ENCODE results near the gene ATG7.
"Not testable (repeated sequence)": the region's sequence is repeated elsewhere in the genome, so short reads cannot be mapped to it uniquely, and the experiment has no call there.

ATG7 gene

DNA sequence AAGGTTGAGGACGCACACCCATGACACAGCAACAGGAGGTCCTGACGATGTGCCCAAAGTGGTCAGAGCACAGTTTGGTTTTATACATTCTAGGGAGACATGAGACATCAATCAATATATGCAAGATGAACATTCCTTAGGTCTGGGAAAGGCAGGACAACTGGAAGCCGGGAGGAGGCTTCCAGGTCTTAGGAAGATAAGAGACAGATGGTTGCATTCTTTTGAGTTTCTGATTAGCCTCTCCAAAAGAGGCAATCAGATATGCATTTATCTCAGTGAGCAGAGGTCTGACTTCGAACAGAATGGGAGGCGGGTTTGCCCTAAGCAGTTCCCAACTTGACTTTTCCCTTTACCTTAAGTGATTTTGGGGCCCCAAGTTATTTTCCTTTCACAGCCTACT lies 16.7 kb upstream of the ATG7 start:
- not testable (repeated sequence) for DNase-seq

- DNase-seq: no peak
These were observed 13.2 kb upstream of the ATG7 start for GRCh38 chr3:11258958-11259357.

DNA sequence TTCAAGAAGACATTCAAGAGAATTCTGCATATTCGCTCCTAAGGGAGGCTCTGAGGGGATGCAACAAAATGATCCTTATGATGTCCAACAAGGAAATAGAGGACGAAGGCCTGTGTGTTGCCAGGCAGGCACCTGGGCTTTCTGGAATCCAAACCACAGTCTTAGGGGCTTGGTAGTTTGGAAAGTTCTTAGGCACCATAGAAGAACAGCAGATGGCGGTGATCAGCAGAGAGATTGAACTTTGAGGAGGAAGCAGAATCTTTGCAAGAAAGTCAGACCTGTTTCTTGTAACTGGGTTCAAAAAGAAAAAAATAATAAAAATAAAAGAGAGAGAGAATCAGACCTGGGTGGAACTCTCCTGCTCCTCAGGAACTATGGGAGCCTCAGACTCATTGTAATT lies 11.7 kb upstream of the ATG7 start:
- DNase-seq: no peak

DNA sequence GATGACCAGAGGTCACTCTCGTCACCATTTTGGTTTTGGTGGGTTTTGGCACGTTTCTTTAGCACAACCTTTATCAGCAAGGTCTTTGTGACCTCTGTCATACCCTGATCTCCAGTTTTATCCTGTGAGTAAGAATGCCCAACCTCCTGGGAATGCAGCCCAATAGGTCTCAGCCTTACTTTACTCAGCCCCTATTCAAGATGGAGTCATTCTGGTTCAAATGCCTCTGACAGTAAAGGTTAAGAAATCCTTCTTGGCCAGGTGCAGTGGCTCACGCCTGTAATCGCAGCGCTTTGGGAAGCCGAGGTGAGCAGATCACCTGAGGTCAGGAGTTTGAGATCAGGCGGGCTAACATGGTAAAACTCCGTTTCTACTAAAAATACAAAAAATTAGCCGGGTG lies 3.2 kb upstream of the ATG7 start:
- DNase-seq: no peak

GRCh38 chr3:11272906-11273574 lies 843 bp downstream of the ATG7 start:
- DNase-seq: no peak

GRCh38 chr3:11273891-11274291 lies 1.7 kb downstream of the ATG7 start:
- DNase-seq: peak; percentile 27

DNA sequence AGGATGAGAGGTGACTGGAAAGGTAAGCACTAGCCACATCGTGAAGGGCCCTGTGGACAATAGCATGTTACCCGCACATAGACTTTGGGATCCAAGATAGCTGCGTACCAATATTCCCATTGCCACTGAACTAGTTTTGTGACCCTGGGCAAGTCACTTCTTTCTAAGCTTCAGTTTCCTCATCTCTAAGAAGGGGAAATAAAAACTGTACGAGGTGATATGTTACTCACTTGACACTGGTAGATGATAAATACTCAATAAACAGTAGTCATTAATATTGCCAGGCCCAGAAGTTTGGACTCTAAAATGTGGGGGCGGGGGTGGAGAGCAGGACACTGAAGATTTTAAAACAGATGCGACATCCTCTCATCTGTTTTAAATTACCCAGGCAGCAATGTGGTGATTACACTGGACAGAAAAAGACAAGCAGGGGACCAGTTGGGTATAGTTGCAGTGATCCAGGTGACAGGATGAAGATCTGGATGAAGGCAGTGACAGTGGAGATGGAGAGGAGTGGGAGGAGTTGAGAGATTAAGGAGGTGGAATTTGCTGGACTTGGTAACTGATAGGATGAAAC lies 2.5 kb downstream of the ATG7 start:
- no peak for DNase-seq

DNA sequence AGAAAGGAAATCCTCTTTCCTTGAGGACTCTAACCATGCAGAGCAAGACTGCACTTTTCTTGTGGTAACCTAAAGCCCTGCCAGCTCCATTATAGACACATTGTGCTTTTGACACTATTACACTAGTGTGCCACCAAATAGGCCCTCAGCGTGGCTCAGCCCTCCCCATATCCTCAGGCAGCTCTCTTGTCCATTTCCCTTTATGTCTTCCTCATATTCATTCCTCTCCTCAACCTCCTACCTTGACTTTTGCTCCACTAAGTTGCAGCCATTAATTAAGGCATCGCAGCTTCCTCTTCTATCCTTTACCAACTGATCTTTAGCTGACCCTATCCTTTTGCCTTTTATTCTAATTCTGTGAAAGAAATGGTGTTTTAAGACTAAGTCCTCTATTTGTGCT lies 3.7 kb downstream of the ATG7 start:
- no peak for DNase-seq

DNA sequence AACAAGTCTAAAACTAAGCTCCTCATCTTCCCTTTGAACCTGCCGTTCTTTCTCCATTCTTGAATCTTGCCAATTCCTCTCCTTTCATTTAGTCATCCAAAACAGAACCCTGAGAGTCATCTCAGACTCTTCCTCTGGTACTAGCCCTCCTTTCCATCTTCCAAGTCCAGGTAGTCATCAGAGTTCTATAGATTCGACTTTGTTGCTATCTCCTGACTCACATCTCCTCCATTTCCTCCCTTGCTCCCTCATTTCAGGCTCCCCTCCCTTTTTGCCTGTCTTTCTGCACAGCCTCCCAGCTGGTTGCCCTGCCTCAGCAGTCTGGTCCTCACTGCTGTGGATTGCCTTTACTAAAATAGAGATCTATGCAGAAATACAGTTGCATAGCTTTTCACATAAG lies 4.7 kb downstream of the ATG7 start:
- DNase-seq: no peak

DNA sequence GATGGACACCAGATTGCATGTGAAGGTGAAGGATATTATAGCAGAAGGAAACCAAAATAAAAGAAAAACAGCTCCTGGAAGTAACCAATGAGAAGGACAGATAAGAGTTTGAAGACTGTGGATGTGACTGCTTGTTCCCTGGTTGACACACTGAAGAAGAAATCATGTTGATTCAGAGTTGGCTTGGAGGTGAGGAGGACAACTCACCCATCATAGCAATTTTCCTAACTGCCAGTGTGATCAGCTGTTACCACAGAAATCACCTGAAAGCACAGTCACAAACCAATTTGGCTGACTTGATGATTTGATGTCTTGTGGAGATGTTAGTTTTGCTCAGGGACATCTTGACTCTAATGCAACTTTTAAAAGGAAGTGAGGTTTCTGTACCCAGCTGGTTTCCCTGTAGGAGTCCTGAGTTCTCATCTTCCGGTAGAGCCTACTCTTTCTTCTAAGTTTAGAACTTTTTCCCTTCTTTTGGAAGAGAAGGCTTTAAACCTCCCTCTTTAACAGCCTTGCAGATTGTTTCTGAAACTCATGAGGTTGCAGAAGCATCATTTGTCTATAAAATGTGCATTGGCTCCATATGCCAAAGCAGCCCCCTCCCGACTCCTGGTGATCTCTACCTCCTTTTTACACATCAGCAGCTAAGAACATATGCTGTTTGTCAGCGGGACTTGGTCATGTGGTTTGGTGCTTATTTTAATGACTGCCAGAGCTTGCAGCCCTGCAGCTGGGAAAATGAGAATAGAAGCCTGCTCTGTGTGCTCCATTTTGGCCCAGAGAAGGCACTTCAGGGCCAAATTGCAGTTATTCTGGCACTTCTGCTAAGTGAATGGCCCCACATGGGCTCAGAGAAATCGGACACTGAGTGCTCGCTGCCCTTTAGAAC lies 10.3 kb downstream of the ATG7 start:
- DNase-seq: peak; percentile 85

DNA sequence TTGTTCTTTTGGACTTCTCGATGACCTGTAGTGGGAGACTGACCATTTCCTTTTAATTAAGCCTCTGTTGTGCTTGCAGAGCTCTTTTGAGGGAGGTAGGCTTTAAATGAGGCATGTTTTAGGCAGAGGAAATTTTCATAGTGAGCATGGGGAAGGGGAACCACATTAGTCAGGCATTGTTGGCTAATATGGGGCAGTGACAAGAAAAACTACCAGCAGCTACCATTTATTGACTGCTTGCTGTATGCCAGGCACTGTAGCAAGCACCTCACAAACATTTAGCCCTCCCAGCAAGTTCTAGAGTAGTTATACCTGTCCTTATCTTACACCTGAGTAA lies 10.9 kb downstream of the ATG7 start:
- DNase-seq: no peak

DNA sequence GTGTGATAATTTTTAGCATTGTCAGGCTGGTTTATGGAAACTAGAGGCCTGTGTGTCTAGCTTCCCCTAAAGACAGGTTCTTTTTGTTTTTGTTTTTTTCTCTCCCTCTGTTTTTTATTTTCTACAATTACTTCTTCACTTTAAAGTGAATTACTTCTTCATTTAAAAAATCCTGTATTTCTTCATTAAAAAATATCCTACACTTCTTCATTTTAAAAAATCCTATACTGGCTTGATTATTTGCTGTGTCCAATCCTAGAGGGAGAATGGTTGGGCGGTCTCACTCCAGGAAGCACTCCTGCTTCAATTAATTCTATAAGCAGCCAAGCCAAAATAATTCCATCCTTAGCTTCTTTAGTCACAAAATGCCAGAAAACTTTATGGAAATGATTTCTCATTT lies 11.8 kb downstream of the ATG7 start:
- DNase-seq: no peak

GRCh38 chr3:11285471-11285870 lies 13.3 kb downstream of the ATG7 start:
- no peak for DNase-seq

GRCh38 chr3:11287404-11287803 lies 15.2 kb downstream of the ATG7 start:
- no peak for DNase-seq

DNA sequence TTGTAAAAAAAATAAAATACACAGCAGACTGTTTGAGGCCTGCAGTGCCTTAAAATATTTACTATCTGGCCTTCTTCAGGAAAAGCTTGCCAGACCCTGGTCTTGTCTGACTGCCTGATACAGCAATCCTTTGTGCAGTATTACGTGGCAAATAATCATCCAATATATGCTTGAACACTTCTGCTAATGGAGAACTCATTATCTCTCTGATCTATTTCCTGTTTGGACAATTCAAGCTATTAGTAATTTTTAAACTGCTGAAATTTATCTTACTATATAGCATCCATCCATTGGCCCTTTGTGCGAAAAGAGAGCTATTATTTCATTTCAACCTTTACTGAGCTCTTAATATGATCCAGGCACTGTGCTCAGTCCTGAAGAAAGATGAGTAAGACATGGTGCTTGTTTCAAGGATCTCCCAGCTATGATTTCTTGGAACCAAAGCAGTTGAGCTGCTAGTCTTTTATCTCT lies 15.9 kb downstream of the ATG7 start:
- DNase-seq: no peak

GRCh38 chr3:11288786-11289637 lies 16.8 kb downstream of the ATG7 start:
- no peak for DNase-seq

DNA sequence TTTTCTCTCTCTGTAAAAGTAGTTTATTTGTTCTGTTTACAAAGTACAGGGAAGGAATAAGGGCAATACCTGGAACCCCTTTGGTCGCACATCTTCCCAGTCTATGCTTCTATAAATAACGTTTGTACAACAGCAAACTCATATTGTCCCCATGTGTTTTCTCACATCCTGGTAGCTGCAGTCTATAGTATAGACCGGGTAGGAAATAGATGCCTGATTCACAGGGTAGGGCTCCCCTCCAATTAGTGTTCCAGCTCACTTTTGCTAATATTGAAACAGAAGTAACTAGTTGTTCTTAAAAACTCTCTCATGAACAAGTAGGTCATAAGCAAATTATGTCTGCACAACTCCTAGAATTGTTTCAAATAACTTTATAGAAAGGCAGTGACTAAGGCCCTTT lies 17.7 kb downstream of the ATG7 start:
- DNase-seq: no peak

DNA sequence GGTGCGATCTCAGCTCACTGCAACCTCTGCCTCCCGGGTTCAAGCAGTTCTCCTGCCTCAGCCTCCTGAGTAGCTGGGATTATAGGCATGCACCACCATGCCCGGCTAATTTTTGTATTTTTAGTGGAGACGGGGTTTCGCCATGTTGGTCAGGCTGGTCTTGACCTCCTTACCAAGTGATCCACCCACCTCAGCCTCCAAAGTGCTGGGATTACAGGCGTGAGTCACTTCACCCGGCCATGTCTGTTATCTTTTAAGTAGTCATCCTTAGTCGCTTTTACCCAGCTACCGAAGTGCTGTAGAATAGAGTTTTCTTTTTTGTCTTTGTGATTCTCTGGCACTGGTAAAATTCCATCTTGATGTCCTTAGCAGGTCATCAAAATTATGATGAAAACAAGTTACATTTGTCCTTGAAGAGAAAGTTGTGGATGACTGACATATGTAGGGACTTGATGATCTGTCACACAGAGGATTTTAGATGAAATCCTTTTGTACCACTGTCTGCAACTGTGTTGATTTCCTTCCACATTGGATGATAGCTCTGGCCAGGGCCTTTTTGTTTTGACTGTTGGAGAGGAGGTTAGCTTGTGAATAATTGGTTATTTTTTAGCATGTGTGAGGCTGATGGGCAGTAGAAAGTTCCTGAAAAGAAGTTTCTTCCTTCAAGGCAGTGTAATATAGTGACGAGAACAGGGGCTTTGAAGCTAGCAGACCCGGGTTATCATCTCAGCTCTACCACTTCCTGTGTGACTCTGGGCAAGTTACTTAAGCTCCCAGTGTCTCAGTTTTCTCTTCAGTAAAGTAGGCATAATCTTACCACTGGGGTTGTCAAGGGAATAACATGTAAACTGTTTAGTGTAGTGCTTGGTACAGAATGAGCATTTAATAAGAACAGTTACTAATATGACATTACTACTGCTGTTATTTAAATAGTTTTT lies 18.8 kb downstream of the ATG7 start:
- DNase-seq: no peak

- no peak for DNase-seq
These were observed 19.6 kb downstream of the ATG7 start for GRCh38 chr3:11291808-11292207.

GRCh38 chr3:11297126-11297525 lies 24.9 kb downstream of the ATG7 start:
- no peak for DNase-seq

- no peak for DNase-seq
These were observed 28.8 kb downstream of the ATG7 start for GRCh38 chr3:11300970-11301369.

- DNase-seq: no peak
These were observed 30.2 kb downstream of the ATG7 start for GRCh38 chr3:11302444-11302843.
